NB4 (cell line): Measurements from ENCODE around the gene LRRC42.

Experiments
- CTCF ChIP-seq: IDR thresholded peaks from one replicate; pipeline ENCODE4 v1.5.1; 2012; ENCODE audit warnings: low read depth, low read length
- MAX ChIP-seq: IDR thresholded peaks from 2 replicates; pipeline ENCODE4 v1.6.1; 2011; ENCODE audit warnings: low read depth, low read length
- MYC ChIP-seq: IDR thresholded peaks from 2 replicates; pipeline ENCODE4 v1.6.1; 2011; ENCODE audit warnings: low read depth, low read length
- POLR2A ChIP-seq: IDR thresholded peaks from 2 replicates; pipeline ENCODE4 v1.6.1; 2011; ENCODE audit warnings: mild to moderate bottlenecking; ENCODE audit not compliant: insufficient read length; ENCODE audit errors: extremely low read depth

- TF ChIP-seq MAX = no peak
- no peak for TF ChIP-seq CTCF
- no peak for TF ChIP-seq POLR2A
- no peak for TF ChIP-seq MYC
Measured at GRCh38 chr1:53956308-53957168, 10.4 kb downstream of the LRRC42 start.
